D721Med (cell line): Measurements from ENCODE around the gene KLHDC8B.

Source experiments
- DNase-seq: peaks from one replicate; pipeline ENCODE4 v3.0.0; 2011; ENCODE audit warnings: low spot score; ENCODE audit not compliant: insufficient read length
- FAIRE-seq: peaks from 2 replicates; lab custom pipeline; 2011; peaks lifted over from hg19 to GRCh38; lab: Jason Lieb, UNC
- TF ChIP-seq, protein P1 (sequence below): IDR thresholded peaks from 2 replicates; pipeline ENCODE4 v1.5.1; 2012; ENCODE audit warnings: mild to moderate bottlenecking, control low read depth; ENCODE audit not compliant: insufficient read depth; ENCODE audit errors: missing control alignments

KLHDC8B gene

GRCh38 chr3:49171119-49171774, at the start of gene KLHDC8B:
KLHDC8B (plus strand) TSS chr3:49171598; CDS start chr3:49172770, 1,172 bp downstream.
- peak; percentile 94 for DNase-seq
- TF ChIP-seq, protein P1, sequence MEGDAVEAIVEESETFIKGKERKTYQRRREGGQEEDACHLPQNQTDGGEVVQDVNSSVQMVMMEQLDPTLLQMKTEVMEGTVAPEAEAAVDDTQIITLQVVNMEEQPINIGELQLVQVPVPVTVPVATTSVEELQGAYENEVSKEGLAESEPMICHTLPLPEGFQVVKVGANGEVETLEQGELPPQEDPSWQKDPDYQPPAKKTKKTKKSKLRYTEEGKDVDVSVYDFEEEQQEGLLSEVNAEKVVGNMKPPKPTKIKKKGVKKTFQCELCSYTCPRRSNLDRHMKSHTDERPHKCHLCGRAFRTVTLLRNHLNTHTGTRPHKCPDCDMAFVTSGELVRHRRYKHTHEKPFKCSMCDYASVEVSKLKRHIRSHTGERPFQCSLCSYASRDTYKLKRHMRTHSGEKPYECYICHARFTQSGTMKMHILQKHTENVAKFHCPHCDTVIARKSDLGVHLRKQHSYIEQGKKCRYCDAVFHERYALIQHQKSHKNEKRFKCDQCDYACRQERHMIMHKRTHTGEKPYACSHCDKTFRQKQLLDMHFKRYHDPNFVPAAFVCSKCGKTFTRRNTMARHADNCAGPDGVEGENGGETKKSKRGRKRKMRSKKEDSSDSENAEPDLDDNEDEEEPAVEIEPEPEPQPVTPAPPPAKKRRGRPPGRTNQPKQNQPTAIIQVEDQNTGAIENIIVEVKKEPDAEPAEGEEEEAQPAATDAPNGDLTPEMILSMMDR = peak; percentile 68
- no peak for FAIRE-seq

- TF ChIP-seq, protein P1 = no peak
- DNase-seq (no peak), FAIRE-seq (no peak)
These were observed 49.4 kb upstream of the KLHDC8B start for GRCh38 chr3:49122022-49122421.

DNA sequence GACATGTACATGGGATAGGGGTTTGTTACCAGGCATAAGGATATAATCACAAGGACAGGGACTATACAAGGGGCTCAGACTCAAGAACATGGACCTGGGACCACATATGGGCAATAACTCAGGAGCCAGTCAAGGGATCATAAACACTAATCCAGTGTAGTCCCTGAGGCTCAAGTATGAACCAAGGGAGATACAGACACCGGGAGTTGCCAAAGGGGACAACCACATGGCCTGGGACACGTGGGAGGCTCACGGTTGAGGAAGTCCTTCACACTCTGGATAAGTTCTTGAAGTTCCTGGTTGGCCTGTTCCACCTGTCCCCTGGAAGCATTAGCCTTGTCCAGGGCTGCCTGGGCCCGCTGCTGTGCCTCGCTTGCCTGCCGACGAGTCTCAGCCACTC, 48.9 kb upstream of the KLHDC8B start:
- TF ChIP-seq, protein P1 = no peak
- no peak for FAIRE-seq

GRCh38 chr3:49122886-49123545, 48.4 kb upstream of the KLHDC8B start:
- TF ChIP-seq, protein P1 = no peak
- FAIRE-seq (no peak), DNase-seq (no peak)

More for the DNA sequence above, 48.9 kb upstream of the KLHDC8B start:
- DNase-seq = no peak

GRCh38 chr3:49123687-49124086, 47.7 kb upstream of the KLHDC8B start:
- FAIRE-seq = no peak
- TF ChIP-seq, protein P1 = no peak

DNA sequence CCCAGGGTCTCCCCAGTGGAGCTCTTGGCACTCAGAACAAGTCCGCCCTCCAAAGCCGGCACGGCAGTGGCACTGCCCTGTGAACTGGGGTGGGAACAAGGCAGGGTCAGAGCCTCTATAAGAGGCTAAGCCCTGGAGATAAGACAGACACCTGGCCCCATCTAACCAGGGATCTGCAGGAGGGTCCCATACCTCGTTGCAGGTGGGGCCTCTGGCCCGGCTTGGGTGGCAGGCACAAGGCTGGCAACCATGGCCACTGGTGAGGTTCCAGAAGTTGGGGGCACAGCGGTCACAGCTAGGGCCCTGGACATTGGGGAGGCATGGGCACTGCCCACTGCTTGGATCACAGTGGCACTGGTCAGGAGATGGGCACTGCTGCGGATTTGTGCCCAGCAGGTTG, 47.2 kb upstream of the KLHDC8B start:
- FAIRE-seq = no peak
- TF ChIP-seq, protein P1 = no peak
- DNase-seq = no peak

More at GRCh38 chr3:49123687-49124086, 47.7 kb upstream of the KLHDC8B start:
- no peak for DNase-seq
